ENCODE measurements around the gene FIBCD1.

The FIBCD1 gene

DNA sequence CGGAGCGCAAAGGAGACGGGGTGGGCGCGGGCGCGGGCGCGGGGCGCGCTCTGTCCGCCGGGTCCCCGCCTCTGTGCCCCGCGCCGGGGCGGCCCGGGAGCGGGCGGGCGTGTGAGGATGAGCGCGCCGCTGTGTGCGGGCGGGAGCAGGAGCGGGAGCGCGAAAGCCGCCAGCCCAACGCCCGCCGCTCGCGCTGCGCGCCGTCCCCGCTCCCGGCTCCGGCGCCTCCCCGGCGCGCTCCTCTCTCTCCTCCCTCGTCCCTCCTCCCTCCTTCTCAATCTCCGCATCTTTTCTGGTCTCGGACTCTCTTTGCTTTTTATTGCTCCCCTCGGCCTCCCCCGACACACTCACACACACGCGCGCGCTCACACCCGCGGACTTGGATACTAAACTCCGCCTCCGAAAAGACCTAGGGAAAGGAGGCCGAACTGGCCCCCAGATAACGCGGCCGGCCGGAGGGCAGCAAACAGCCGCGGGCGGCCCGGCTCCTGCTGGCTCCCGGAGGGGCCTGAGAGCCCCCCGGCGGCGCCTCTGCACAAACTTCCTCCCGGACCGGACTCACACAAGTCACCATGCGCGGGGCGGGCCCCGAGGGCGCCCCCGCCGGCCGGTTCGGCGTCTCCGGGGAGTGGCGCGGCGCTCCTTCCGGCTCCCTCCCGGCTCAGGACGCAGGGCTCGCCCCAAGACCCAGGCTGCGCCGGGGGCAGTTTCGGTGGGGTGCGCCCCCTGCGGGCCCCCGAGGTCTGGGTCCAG lies at the start of gene FIBCD1:
Gene FIBCD1 (minus strand): TSS at position 596 of the 753 bp plus-strand sequence. CDS start 640 bp downstream, outside the sequence.
- DNase-seq (ENCODE audit: low read depth), result no peak

DNA sequence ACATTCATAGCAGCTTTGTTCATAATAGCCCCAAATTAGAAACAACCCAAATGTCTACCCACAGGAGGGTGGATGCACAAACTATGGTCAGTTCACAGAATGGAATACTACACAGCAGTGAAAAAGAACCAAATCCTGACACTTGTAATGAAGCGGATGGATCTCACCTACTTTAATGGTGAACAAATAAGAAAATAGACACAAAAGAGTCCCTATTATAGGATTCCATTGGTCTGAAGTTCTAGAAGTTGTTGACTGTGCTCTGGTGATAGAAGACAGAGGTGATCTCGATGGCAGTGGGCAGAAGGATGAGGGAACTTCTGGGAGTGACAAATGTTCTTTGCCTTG lies 49.3 kb upstream of the FIBCD1 start:
- no peak for DNase-seq (ENCODE audit: low read depth)

- DNase-seq (ENCODE audit: low read depth), result no peak
Observed at GRCh38 chr9:130987738-130988399, 48.8 kb upstream of the FIBCD1 start.

DNA sequence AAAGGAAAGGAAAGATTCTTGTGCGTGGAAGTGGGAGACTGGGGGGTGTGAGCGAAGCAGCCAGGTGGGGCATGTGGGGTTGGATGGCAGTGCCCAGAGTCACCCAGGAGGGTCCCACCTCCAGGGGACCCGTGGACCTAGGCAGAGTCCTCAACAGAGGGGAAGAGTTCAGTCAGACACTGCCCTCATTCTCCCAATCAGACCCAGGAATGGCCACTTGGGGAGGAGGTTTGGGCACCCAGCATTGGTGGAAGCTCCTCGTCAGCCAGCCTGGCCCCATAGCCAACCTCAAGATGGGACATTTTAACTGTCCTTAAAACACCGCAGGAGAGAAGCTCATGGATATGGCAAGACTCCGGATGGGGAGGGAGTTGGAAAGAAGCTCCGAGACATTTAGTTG lies 48.0 kb upstream of the FIBCD1 start:
- DNase-seq (ENCODE audit: low read depth), result no peak

DNA sequence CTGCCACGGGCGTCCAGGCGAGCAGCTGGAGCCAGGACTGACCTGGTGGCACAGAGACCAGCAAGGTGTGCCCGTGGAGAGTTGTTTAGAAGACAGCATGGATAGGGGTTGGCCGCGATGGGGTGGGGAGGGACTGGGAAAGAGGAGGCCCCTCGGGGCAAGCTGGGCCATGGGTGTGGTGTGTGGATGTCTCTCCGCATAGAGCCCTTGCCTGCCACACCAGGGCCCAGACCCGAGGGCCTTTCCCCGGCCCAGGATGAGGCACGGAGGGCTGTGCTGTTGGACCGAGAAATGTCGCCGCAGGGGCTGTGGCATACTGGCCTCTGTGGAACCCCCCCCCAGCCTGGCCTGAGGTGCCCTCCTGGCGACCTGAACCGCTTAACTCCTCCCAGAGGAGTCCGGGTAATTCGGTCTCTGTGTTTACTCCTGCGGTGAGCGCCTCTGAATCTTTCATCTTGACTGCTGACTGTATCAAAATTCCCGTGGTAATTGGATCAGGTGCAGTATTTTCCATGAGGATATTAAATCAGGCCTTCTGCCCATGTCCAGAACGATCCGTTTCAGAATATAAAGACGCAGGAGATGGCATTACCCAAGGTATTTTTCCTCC lies 47.4 kb upstream of the FIBCD1 start:
- DNase-seq (ENCODE audit: low read depth), result no peak

DNA sequence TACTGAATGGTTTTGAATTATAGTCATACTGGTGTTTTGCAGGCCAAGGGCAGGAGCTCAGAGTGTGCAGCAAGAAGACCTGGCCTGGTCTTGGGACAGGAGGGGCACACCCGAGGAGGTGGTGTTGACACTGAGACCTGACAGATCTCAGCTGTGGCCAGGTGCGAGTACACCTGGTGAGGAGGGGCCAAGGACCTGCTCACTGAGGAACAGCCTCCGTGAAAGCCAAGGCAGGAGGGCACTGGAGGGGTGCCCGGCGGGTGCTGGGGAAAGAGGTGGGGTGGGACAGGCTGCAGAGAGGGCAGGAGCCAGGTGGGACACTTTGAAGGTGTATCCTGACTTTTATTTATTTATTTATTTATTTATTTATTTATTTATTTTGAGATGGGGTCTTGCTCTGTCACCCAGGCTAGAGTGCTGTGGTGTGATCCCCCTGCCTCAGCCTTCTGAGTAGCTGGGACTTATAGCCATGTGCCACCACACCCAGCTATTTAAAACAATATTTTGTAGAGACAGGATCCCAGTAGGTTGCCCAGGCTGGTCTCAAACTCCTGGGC lies 46.6 kb upstream of the FIBCD1 start:
- no peak for DNase-seq (ENCODE audit: low read depth)

GRCh38 chr9:130985029-130985428 lies 46.0 kb upstream of the FIBCD1 start:
- no peak for DNase-seq (ENCODE audit: low read depth)

DNA sequence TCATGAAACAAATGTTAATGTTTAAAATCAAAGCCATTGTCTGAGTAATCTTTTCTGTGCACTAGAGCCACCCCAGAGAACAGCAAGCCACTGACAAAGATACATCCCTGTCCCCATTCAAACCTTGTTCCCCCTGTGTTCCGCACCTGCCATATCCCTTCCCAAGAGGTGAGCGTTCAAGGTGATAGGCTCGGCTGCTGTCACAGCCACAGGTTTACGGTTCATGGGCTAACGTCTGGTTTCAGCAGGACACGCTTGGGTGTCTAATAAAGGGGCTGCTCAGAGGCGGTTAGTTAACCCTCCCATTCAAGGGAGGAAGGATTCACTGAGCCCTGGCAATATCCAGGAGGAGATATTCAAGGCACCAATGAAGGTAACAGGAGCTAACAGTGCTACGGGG lies 45.5 kb upstream of the FIBCD1 start:
- DNase-seq (ENCODE audit: low read depth), result no peak

GRCh38 chr9:130983970-130984369 lies 44.9 kb upstream of the FIBCD1 start:
- no peak for DNase-seq (ENCODE audit: low read depth)

- DNase-seq (ENCODE audit: low read depth), result no peak
Observed at GRCh38 chr9:130983359-130983670, 44.3 kb upstream of the FIBCD1 start.

DNA sequence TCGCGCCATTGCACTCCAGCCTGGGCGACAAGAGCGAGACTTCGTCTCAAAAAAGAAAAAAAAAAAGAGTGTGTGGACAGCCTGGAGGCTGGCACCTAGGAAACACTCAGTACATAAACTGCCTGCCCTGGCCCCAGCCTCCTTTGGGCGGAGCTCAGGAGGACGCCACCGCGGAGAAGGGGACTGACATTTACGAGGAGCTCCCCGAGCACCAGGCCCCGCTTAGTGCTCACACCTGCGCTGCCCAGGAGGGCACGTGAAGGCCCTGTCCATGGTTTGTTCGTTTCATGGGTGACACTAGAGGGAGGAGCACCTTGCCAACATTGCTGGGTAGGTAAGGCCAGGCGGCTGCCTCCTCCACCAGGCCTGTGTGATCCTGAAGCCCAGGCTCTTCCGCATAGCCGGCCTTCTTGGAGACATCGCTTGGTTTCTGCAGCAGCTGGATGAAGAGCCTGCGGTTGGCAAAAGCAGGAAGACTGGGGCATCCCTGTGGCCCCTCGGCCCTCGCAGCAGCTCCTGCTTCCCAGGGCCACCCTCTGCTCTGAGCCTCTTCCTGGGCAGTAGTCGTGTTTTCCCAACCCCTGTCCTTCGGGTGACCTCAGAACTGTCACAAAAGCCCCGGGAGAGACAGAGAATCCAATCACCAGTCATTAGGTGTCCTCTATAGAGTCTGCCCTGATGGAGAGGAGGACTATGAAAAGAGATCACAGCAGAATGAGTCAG lies 43.8 kb upstream of the FIBCD1 start:
- DNase-seq (ENCODE audit: low read depth), result no peak

DNA sequence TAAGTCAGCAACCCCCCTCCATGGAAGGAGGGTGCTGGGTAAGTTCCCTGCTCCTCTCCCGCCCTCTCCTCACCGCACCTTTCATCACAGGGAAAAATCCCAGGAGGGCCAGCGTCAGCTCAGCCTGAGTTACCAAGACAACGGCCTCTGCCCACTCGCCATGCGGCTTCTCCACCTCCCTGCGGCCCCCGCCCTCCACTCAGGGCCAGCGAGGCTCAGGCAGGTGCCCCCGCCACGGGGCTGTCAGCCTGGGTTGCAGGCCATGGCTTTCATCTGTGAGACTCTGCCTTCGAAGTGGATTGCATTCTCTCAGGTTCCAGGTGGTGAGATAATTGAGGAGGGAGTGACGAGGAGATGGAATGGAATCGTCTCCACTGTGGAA lies 42.7 kb upstream of the FIBCD1 start:
- no peak for DNase-seq (ENCODE audit: low read depth)

DNA sequence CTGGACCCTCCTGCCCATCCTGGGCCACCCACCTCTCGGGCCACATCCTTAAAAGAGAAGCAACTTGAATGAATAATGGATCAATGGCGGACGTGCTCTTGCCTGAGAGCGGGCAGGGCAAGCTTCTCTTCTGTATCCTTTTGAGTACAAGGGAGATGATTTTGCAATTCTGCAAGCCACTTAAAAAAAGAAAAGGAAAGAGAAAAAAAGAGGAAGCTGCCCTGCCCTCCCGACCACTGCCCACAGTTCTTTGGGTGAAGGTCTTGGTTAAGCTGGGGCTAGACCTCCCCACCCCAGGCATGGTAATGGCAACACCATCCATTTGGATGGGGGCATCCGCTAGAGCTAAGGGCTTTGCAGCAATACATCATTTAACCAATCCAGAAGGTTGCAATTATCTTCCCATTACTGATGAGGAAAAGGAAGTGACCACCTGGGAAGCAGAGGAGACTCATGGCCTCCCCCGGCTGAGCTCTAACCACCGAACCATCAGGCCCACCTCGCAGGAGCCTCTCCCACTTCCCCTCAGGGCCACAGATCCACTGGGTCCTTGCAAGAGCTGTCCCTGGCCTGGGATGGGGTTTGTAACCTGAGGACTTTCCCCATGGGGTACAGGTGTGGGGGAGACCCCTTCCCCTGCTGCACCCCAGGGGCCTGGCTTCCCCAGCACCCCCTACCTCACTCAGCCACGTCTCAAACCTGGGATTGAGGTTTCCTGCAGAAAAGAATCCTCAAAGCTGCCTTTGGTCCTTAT lies 42.1 kb upstream of the FIBCD1 start:
- DNase-seq (ENCODE audit: low read depth), result no peak

- DNase-seq (ENCODE audit: low read depth), result no peak
Observed at GRCh38 chr9:130980526-130980925, 41.5 kb upstream of the FIBCD1 start.

- DNase-seq (ENCODE audit: low read depth), result no peak
Observed at GRCh38 chr9:130979591-130980385, 40.7 kb upstream of the FIBCD1 start.

- DNase-seq (ENCODE audit: low read depth), result no peak
Observed at GRCh38 chr9:130977811-130978221, 38.8 kb upstream of the FIBCD1 start.

DNA sequence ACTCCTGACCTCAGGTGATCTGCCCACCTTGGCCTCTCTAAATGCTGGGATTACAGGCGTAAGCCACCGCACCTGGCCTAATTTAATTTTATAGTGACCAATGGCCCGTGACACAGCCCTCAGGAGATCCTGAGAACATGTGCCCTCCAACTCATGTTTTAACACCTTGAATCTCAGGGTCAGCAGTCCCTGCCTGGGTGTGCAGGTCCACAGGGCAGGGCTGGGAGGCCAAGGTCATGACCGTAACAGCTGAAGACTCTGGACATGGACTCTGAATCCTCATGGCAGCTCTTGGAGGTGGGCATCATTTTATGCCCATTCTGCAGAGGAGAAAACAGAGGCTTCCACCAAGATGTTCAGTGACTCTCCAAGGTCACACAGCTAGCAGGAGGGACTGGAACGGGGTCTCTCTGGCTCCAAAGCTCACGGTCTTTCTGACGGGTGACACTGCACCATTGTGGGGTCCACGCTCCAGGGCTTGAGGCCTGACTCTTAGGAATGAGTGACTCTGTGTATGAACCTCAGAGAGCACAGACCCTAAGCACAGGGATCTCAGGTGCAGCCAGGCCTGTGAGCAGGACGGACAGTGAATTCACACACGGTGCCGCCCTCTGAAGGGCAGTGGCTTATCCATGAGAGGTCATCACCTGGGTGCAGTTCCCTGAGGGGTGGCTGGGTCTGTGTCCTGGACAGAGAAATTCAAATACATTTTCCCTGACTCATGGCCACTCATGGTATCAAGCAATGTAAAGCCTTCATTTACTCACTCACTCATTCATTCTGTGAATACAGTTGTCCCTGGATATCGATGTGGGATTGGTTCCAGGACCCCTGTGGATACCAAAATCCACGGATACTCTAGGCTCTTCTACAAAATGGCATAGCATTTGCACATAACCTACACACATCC lies 37.1 kb upstream of the FIBCD1 start:
- DNase-seq (ENCODE audit: low read depth), result no peak

DNA sequence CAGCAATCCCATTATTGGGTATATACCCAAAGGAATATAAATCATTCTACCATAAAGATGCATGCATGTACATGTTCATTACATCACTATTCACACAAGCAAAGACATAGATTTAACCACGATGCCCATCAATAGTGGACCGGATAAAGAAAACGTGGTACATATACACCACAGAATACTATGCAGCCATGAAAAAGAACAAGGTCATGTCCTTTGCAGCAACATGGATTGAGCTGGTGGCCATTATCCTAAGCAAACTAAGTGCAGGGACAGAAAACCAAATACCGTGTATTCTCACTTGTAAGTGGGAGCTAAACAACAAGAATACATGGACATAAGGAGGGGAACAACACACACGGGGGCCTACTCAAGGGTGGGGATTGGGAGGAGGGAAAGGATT lies 36.1 kb upstream of the FIBCD1 start:
- DNase-seq (ENCODE audit: low read depth), result no peak

DNA sequence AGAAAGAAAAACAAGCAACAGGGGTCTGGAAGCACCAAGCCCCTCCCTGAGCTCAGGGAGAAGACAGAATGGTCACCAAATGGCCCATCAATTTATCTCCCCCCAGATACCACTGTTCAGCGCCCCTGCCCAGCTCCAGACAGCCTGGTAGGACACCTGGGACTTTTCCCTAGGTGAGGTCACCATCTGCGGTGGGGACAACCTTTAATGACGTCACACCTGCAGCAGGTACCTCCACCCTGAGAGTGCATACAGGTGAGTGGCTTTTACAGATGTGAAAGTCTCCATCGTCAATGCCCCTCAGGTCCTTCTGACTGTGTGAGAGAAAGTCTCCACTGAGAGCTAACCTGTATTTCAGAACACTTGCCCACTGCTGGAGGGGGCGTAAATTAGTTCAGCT lies 35.6 kb upstream of the FIBCD1 start:
- no peak for DNase-seq (ENCODE audit: low read depth)

DNA sequence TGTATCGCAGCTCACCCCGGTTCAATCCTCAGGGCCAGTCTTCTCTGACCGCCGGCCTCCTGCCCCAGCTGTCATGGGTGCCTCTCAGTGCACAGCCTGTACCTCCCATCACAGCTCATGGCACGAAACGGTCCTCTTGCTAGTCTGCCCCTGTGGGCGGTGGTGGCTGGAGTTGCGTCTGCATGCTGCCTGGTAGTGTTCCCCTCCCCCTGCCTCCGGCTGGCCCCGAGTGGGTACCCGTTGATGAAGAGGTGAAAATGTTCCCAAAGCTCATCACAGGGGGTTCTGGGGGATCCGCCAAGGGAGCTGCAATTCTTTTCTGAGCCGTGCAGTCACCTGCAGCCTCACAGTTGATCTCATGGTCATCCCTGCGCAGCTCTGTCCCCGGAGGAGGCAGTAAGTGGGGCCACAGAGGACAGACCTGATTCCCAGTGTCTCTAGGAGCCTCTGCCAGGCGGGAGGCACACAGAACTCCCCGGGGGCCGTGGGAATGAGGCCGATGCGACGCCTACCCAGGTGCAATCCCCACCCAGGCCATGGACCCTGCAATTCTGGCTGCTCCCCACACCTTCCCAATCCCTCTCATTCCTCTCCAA lies 34.7 kb upstream of the FIBCD1 start:
- DNase-seq (ENCODE audit: low read depth), result no peak
